DND-41 (cell line): Measurements from ENCODE around the gene KAT6B.

Source experiments
- EZH2 ChIP-seq: IDR thresholded peaks from 3 replicates; pipeline ENCODE4 v1.6.1; 2012; ENCODE audit warnings: borderline replicate concordance, low read depth, mild to moderate bottlenecking, moderate library complexity, low read length, inconsistent platforms; ENCODE audit not compliant: severe bottlenecking
- TF ChIP-seq, protein P1 (sequence below): IDR thresholded peaks from 2 replicates; pipeline ENCODE4 v1.5.1; 2012; ENCODE audit warnings: borderline replicate concordance, low read length, moderate library complexity, mild to moderate bottlenecking; ENCODE audit not compliant: poor library complexity, severe bottlenecking; ENCODE audit errors: extremely low read depth

DNA sequence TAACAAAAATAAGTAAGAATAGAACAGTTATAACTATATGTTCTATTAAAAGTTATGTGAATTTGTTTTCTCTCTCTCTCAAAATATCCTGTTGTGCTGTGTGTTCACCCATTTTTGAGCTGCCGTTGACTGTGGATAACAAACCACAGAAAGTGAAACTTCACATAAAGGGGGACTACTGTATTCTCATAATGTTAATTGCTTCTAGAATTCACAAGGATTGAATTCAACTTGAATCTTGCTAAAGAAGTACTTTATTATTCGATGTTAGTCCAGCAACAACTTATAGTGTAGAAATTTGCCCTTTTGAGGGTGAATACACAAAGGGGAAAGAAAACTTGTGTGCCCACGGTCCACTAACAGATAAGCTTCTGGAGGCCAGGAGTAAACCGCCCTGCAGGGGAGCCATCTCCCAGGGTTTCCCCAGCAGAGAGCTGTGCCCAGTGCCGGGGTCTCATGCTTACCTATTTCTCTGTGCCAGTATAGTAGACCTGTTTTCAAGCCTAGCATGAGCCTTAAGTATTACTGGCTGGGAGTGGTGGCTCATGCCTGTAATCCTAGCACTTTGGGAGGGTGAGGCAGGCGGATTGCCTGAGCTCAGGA is 87.1 kb downstream of the KAT6B start:
- TF ChIP-seq, protein P1, sequence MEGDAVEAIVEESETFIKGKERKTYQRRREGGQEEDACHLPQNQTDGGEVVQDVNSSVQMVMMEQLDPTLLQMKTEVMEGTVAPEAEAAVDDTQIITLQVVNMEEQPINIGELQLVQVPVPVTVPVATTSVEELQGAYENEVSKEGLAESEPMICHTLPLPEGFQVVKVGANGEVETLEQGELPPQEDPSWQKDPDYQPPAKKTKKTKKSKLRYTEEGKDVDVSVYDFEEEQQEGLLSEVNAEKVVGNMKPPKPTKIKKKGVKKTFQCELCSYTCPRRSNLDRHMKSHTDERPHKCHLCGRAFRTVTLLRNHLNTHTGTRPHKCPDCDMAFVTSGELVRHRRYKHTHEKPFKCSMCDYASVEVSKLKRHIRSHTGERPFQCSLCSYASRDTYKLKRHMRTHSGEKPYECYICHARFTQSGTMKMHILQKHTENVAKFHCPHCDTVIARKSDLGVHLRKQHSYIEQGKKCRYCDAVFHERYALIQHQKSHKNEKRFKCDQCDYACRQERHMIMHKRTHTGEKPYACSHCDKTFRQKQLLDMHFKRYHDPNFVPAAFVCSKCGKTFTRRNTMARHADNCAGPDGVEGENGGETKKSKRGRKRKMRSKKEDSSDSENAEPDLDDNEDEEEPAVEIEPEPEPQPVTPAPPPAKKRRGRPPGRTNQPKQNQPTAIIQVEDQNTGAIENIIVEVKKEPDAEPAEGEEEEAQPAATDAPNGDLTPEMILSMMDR: no peak
- TF ChIP-seq EZH2: no peak
